Immature natural killer cell (primary cell): ENCODE measurements around the gene GRIA1. TPM values are rescaled to one million over a fixed set of nuclear protein-coding genes. Genes with fewer than 3 reads are reported as not detected.

Experiments
- DNase-seq, 3 donors: peaks; one replicate each; pipeline ENCODE4 v3.0.0; 2022; ENCODE audit warnings: mixed read lengths in 1 of 3
- H3K27ac Mint-ChIP-seq, 6 donors: one replicate each; pipeline ENCODE4 v1.8.0; 2020; ENCODE audit warnings: mixed read lengths in 6 of 6, mild to moderate bottlenecking in 5 of 6, inconsistent platforms in 4 of 6, moderate library complexity in 3 of 6
- H3K27me3 Mint-ChIP-seq, 3 donors: one replicate each; pipeline ENCODE4 v1.8.0; 2020 to 2021; ENCODE audit warnings: low read depth in 3 of 3, mild to moderate bottlenecking in 3 of 3, mixed read lengths in 3 of 3, moderate library complexity in 3 of 3, inconsistent platforms in 1 of 3
- H3K36me3 Mint-ChIP-seq, 3 donors: one replicate each; pipeline ENCODE4 v1.8.0; 2020; ENCODE audit warnings: mixed read lengths in 3 of 3, inconsistent platforms in 2 of 3, mild to moderate bottlenecking in 2 of 3
- H3K4me1 Mint-ChIP-seq, 2 donors: one replicate each; pipeline ENCODE4 v1.8.0; 2020; ENCODE audit warnings: inconsistent platforms in 2 of 2, mild to moderate bottlenecking in 2 of 2, mixed read lengths in 2 of 2, moderate library complexity in 1 of 2
- H3K4me3 Mint-ChIP-seq, 5 donors: one replicate each; pipeline ENCODE4 v1.8.0; 2020; ENCODE audit warnings: mild to moderate bottlenecking in 5 of 5, mixed read lengths in 5 of 5, inconsistent platforms in 3 of 5, moderate library complexity in 3 of 5
- H3K9me3 Mint-ChIP-seq, 6 donors: one replicate each; pipeline ENCODE4 v1.8.0; 2020; ENCODE audit warnings: mild to moderate bottlenecking in 6 of 6, mixed read lengths in 6 of 6, inconsistent platforms in 4 of 6, moderate library complexity in 3 of 6
- polyA plus RNA-seq, 3 donors: library from polyadenylated mRNA; unstranded; fragments of 300-500 nt; fragmentation: Illumina TruSeq; gene quantifications; one replicate each; pipeline ENCODE4 v1.2.3, GENCODE V29; 2021

The GRIA1 gene
- polyA plus RNA-seq, 3 donors from 2014 or later = not detected

DNA sequence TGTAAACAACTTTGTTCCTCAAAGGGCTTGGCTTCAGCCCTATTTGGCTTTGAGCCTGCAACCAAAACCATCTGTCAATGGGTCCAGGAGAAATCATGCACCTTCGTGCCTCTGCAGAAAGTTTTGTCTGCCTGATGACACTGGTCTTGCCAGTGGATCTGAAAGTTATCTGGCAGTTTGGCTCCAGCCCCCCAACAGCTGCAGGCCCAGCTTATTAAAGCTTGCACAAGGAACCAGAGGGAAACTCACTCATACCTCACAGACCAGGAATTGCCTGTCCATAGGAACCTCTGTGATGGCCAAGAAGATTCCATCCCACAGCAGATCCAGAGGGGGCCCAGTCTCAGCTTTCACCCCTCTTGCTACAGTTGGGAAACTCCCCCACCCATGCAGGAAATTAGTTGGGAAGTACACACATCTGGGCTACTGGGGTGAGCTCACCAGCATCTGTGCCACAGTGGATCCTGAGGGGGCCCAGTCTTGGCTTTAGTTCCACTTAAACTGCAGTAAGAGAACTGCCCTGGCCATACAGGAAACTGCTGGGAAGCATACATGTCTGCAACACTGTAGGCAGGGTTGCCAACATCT is 265.5 kb downstream of the GRIA1 start:
- no peaks in the 10 kb centered on the region for H3K27me3 Mint-ChIP-seq
- no peaks in the 10 kb centered on the region for H3K36me3 Mint-ChIP-seq
- DNase-seq = no peak
- H3K4me3 Mint-ChIP-seq = no peak overlapping the region
- peaks cover 0 to 9% (median 3%) of the 10 kb centered on the region in 6 donors for H3K9me3 Mint-ChIP-seq
- H3K27ac Mint-ChIP-seq = no peak overlapping the region
- H3K4me1 Mint-ChIP-seq = no peaks in the 10 kb centered on the region

GRCh38 chr5:153756540-153756939 is 266.1 kb downstream of the GRIA1 start:
- Mint-ChIP-seq H3K27ac (no peak overlapping the region), H3K9me3 (peaks cover 0 to 9% (median 3%) of the 10 kb centered on the region in 6 donors), H3K4me1 (no peaks in the 10 kb centered on the region), H3K27me3 (no peaks in the 10 kb centered on the region), H3K36me3 (no peaks in the 10 kb centered on the region), H3K4me3 (no peak overlapping the region)
- DNase-seq = no peak

GRCh38 chr5:153765987-153766386 is 275.5 kb downstream of the GRIA1 start:
- no peaks in the 10 kb centered on the region for H3K36me3 Mint-ChIP-seq
- H3K4me1 Mint-ChIP-seq = no peaks in the 10 kb centered on the region
- peaks cover 0 to 5% (median 0%) of the 10 kb centered on the region in 3 donors for H3K27me3 Mint-ChIP-seq
- H3K9me3 Mint-ChIP-seq = no peaks in the 10 kb centered on the region
- H3K4me3 Mint-ChIP-seq = no peak overlapping the region
- no peak for DNase-seq
- no peak overlapping the region for H3K27ac Mint-ChIP-seq

DNA sequence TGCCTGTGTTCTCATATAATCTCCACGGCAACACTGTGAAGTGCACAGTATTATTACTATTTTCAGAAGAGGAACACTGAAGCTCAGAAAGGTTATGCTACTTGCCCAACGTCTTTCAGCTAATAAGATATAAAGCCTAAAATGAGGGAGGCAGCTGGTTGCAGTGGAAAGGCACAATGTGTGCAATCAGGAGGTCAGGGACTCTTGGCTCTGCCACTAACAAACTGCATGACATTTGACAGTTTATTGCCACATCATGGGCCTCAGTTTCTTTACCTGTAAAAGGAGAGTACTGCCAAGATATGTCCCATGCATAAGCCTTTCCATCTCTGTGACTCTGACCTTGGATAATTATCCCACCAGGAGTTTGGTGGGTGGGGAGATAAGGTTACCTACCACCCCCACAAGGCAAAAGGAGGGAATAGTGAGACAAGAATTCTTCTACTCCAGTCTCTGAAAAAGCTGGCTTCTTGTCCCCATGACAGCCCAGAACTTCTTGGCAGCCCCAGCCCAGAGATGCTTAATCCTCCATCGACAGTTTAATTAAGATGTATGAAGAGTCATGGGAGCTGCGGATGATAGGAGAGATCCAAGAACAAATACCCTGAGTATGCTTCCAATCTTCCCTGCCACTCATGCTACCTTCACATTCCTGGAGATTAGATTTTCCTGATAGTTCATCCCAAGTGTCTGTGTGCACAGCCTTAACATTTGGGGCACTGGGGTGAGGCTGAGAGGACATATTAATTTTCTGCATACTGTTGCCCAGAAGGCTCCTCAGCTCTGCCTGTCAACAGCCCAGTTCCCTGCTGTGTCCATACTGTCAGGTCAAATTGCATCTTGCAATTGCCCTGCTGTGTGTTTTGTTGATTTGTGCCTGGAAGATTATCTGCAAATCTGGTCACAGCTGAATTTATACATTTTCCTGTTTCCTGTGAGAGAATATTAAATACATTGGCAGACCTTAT is 277.0 kb downstream of the GRIA1 start:
- Mint-ChIP-seq H3K36me3 (no peaks in the 10 kb centered on the region), H3K27me3 (peaks cover 0 to 6% (median 0%) of the 10 kb centered on the region in 3 donors), H3K4me1 (no peaks in the 10 kb centered on the region), H3K9me3 (no peaks in the 10 kb centered on the region), H3K4me3 (no peak overlapping the region), H3K27ac (no peak overlapping the region)
- no peak for DNase-seq

- Mint-ChIP-seq H3K4me3 (no peak overlapping the region), H3K9me3 (no peaks in the 10 kb centered on the region), H3K36me3 (no peaks in the 10 kb centered on the region), H3K27me3 (peaks cover 0 to 4% (median 0%) of the 10 kb centered on the region in 3 donors), H3K27ac (no peak overlapping the region), H3K4me1 (no peaks in the 10 kb centered on the region)
- DNase-seq = no peak
These were observed 279.6 kb downstream of the GRIA1 start for GRCh38 chr5:153770066-153770465.

DNA sequence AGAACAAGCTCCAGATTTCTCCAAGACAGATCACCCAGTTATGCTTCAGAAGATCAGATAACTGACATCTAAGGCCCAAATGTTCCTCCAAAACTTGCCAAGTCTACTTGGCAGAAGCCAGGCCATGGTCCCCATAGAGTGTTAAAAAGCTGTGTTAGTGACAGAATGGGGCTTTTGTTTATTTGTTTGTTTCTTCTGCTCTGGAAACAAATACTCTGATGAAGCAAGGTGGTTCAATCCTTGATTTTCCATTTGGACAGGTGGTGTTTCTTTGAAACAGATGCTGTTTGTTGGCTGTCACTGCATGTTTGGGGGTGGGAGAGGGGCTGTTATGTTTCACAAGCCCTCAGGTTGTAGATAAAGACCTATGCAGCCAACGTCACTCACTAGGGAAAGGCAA is 284.2 kb downstream of the GRIA1 start:
- Mint-ChIP-seq H3K9me3 (peaks cover 0 to 5% (median 0%) of the 10 kb centered on the region in 6 donors), H3K4me3 (no peak overlapping the region), H3K27ac (no peak overlapping the region), H3K36me3 (no peaks in the 10 kb centered on the region), H3K4me1 (no peaks in the 10 kb centered on the region), H3K27me3 (peaks cover 0 to 3% (median 2%) of the 10 kb centered on the region in 3 donors)
- DNase-seq = no peak

DNA sequence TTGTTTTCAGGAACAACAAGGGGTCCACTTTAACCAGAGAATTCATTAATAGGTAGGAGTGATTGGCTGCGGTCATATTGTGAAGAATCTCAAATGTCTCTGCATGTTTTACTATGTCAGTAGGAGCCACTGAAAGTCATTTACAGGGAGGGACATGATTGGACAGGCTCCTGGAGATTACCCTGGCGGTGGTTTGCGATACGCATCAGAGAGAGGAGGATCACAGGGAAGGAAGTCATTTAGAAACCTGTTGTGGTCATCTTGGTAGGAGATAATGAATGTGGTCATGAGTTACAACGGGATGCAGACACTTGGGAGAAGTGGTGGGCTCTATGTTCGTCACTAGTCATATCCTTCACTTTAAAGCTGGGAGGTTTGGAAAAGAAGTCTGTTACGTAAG is 285.5 kb downstream of the GRIA1 start:
- Mint-ChIP-seq H3K27ac (no peak overlapping the region), H3K4me3 (no peak overlapping the region), H3K4me1 (no peaks in the 10 kb centered on the region), H3K27me3 (peaks cover under 1 to 3% (median 2%) of the 10 kb centered on the region in 3 donors), H3K36me3 (no peaks in the 10 kb centered on the region), H3K9me3 (peaks cover 0 to 5% (median 0%) of the 10 kb centered on the region in 6 donors)
- DNase-seq = no peak

DNA sequence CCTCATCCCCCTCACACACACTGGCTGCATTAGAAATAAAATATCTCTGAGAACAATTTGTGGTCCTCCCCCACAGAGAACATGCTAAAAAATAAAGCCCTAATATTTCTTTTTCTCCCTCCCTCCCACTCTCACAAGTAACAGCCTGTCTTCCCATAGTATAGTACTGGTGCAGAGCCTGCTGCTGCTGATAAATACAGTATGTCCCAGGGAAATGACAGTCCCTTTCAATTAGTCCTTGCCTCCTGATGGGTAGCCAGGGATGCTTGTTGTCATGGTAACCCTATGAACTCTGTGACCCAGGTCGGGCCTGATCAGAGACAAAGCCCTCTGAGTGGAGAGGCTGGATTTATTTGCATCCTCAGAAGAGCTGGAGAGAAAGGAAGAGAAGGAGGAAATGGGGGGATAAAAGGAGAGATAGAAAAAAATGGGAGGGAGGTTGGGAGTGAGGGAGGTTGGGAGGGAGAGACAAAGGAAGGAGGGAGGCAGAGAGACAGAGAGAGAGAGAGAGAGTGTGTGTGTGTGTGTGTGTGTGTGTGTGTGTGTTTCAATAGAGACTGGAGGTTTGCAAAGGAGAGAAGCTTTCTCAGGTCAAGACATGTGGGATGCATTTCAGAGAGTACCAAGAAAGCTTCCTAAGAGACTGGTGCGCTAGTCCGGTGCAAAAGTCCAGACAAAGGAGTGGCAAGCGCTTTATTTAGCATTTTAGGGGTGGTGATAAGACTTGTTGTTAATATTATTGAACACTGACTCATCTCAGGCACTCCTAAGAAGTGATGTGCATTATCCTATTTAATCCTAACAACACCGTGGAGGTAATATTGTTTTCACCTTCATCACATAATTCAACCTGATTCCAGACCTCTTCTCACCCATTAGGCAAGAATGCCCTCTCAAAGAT is 287.5 kb downstream of the GRIA1 start:
- Mint-ChIP-seq H3K4me1 (no peaks in the 10 kb centered on the region), H3K9me3 (peaks cover 0 to 5% (median 0%) of the 10 kb centered on the region in 6 donors), H3K4me3 (no peak overlapping the region), H3K27ac (no peak overlapping the region), H3K36me3 (no peaks in the 10 kb centered on the region), H3K27me3 (peaks cover 1 to 3% (median 2%) of the 10 kb centered on the region in 3 donors)
- no peak for DNase-seq

DNA sequence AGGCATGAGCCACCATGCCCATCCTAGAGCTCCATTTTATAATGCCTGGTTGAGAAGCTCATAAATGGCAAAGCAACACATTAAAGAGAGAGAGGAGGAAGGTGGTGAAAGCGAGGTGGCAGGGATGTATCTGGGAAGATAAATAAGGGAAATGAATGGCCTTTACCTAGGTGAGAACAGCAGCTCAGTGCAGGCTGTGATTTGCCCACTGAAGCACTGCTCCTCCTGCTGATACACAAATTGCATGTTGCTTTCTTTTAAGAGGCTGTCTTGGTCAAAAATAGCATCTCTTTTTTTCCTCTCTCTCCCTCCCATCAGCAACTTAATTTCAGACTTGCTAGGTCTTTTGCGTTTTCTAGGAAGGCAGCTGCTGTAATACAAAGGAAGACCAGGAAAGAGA is 289.4 kb downstream of the GRIA1 start:
- DNase-seq = no peak
- Mint-ChIP-seq H3K4me1 (no peaks in the 10 kb centered on the region), H3K27ac (no peak overlapping the region), H3K9me3 (peaks cover 0 to 5% (median 0%) of the 10 kb centered on the region in 6 donors), H3K4me3 (no peak overlapping the region), H3K36me3 (no peaks in the 10 kb centered on the region), H3K27me3 (peaks cover 1 to 3% (median 2%) of the 10 kb centered on the region in 3 donors)

- H3K4me1 Mint-ChIP-seq = no peaks in the 10 kb centered on the region
- no peak overlapping the region for H3K4me3 Mint-ChIP-seq
- H3K27me3 Mint-ChIP-seq = peaks cover 1 to 3% (median 2%) of the 10 kb centered on the region in 3 donors
- H3K36me3 Mint-ChIP-seq = no peaks in the 10 kb centered on the region
- peaks cover 0 to 3% (median 0%) of the 10 kb centered on the region in 6 donors for H3K9me3 Mint-ChIP-seq
- H3K27ac Mint-ChIP-seq = peak overlapping the region in 1 of 6 donors; percentile 51
- DNase-seq = no peak
These were observed 290.6 kb downstream of the GRIA1 start for GRCh38 chr5:153780876-153781705.

GRCh38 chr5:153782589-153783361 is 292.3 kb downstream of the GRIA1 start:
- no peak overlapping the region for H3K4me3 Mint-ChIP-seq
- H3K27me3 Mint-ChIP-seq = peaks cover 0 to 6% (median 0%) of the 10 kb centered on the region in 3 donors
- DNase-seq = no peak
- peaks cover 0 to 2% (median 0%) of the 10 kb centered on the region in 6 donors for H3K9me3 Mint-ChIP-seq
- no peak overlapping the region for H3K27ac Mint-ChIP-seq
- no peaks in the 10 kb centered on the region for H3K4me1 Mint-ChIP-seq
- no peaks in the 10 kb centered on the region for H3K36me3 Mint-ChIP-seq

- Mint-ChIP-seq H3K4me1 (no peaks in the 10 kb centered on the region), H3K27ac (no peak overlapping the region), H3K27me3 (peaks cover 0 to 8% (median 0%) of the 10 kb centered on the region in 3 donors), H3K36me3 (no peaks in the 10 kb centered on the region), H3K4me3 (no peak overlapping the region), H3K9me3 (peaks cover 0 to 2% (median 0%) of the 10 kb centered on the region in 6 donors)
- no peak for DNase-seq
These were observed 292.8 kb downstream of the GRIA1 start for GRCh38 chr5:153783362-153783658.
